ENCODE results near the gene LRRFIP1.

GRCh38 chr2:237617587-237617982 lies 9.8 kb upstream of the LRRFIP1 start:
- TF ChIP-seq POLR2A (IDR thresholded peaks at IDR 0.05; ENCODE audit: low read depth, low read length) (no peak), FOXM1 (IDR thresholded peaks at IDR 0.05; ENCODE audit: low read depth, low read length) (no peak), SMAD1 (IDR thresholded peaks at IDR 0.05; ENCODE audit: low read depth, partially characterized antibody) (no peak), EZH2 (IDR thresholded peaks at IDR 0.05; ENCODE audit: borderline replicate concordance, control insufficient read depth, low read depth, low read length) (no peak), CHD2 (IDR thresholded peaks at IDR 0.05; ENCODE audit: borderline replicate concordance, low read depth, low read length) (no peak), ATF3 (IDR thresholded peaks at IDR 0.05; ENCODE audit: borderline replicate concordance, extremely low read depth, low read depth, low read length) (no peak), JUND (IDR thresholded peaks at IDR 0.05; ENCODE audit: low read depth, low read length) (no peak), CBFB (IDR thresholded peaks at IDR 0.05; ENCODE audit: low read depth) (no peak), IKZF1 (conservative IDR thresholded peaks at IDR 0.05) (no peak), SMC3 (IDR thresholded peaks at IDR 0.05; ENCODE audit: borderline replicate concordance, low read length) (no peak), SP1 (IDR thresholded peaks at IDR 0.05; ENCODE audit: low read depth, low read length) (no peak), SRF (IDR thresholded peaks at IDR 0.05; ENCODE audit: low read depth in 2 of 2, low read length in 2 of 2) (no peak)
- TF ChIP-seq, protein P1, sequence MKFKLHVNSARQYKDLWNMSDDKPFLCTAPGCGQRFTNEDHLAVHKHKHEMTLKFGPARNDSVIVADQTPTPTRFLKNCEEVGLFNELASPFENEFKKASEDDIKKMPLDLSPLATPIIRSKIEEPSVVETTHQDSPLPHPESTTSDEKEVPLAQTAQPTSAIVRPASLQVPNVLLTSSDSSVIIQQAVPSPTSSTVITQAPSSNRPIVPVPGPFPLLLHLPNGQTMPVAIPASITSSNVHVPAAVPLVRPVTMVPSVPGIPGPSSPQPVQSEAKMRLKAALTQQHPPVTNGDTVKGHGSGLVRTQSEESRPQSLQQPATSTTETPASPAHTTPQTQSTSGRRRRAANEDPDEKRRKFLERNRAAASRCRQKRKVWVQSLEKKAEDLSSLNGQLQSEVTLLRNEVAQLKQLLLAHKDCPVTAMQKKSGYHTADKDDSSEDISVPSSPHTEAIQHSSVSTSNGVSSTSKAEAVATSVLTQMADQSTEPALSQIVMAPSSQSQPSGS (IDR thresholded peaks at IDR 0.05; ENCODE audit: low read length): no peak
- TF ChIP-seq, protein P2, sequence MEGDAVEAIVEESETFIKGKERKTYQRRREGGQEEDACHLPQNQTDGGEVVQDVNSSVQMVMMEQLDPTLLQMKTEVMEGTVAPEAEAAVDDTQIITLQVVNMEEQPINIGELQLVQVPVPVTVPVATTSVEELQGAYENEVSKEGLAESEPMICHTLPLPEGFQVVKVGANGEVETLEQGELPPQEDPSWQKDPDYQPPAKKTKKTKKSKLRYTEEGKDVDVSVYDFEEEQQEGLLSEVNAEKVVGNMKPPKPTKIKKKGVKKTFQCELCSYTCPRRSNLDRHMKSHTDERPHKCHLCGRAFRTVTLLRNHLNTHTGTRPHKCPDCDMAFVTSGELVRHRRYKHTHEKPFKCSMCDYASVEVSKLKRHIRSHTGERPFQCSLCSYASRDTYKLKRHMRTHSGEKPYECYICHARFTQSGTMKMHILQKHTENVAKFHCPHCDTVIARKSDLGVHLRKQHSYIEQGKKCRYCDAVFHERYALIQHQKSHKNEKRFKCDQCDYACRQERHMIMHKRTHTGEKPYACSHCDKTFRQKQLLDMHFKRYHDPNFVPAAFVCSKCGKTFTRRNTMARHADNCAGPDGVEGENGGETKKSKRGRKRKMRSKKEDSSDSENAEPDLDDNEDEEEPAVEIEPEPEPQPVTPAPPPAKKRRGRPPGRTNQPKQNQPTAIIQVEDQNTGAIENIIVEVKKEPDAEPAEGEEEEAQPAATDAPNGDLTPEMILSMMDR (IDR thresholded peaks at IDR 0.05 in 2 of 3, conservative IDR thresholded peaks at IDR 0.05 in 1 of 3; ENCODE audit: control insufficient read depth in 2 of 3, extremely low read depth in 1 of 3, insufficient read depth in 1 of 3, low read depth in 3 of 3, low read length in 3 of 3): no peak

Measured in GM12878 (cell line).